ENCODE results near the gene PTPA.

DNA sequence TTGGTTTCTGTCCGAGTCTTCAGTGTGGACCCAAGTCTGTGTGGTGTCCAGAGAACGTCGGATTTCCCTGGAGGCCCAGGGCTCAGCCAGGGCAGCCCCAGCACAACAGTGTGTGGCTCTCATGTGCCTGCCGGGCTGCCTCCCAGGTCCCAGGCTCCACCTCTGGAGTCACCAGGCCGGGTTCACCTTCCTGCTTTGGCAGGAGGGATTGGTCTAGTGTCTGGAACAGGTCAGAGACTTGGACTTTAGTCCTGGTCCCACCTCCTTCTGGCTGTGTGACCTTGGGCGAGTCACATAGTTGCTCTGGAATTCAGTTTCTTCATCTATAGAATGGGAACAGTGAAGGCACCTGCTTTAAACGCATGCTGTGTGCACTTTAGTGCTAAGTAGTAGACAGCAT, 27.1 kb upstream of the PTPA start:
- TF ChIP-seq CEBPB (IDR thresholded peaks at IDR 0.05; ENCODE audit: low read depth, low read length), result no peak
- TF ChIP-seq MAZ (IDR thresholded peaks at IDR 0.05; ENCODE audit: borderline replicate concordance, low read depth, low read length), result no peak

All from IMR-90 (cell line).